ENCODE results near the gene KRTDAP. TPM values are rescaled to one million over a fixed set of nuclear protein-coding genes. Genes with fewer than 3 reads are reported as not detected.

KRTDAP gene
- total RNA-seq, 6 experiments from 2014 or later, result not detected

GRCh38 chr19:35507561-35507960 is 17.3 kb upstream of the KRTDAP start:
- Mint-ChIP-seq H3K36me3 (ENCODE audit: low read depth) (no peaks in the 10 kb centered on the region), H3K27me3 (ENCODE audit: insufficient read depth) (peaks cover 73% of the 10 kb centered on the region)
- no peak for DNase-seq

GRCh38 chr19:35506011-35506410 is 15.7 kb upstream of the KRTDAP start:
- H3K27me3 Mint-ChIP-seq (ENCODE audit: insufficient read depth), result peaks cover 75% of the 10 kb centered on the region
- no peaks in the 10 kb centered on the region for H3K36me3 Mint-ChIP-seq (ENCODE audit: low read depth)
- no peak for TF ChIP-seq CTCF (IDR thresholded peaks at IDR 0.05)
- no peak overlapping the region for H3K27ac Mint-ChIP-seq
- DNase-seq, result no peak
- no peaks in the 10 kb centered on the region for H3K9me3 Mint-ChIP-seq
- H3K4me3 Mint-ChIP-seq, result no peak overlapping the region
- H3K4me1 Mint-ChIP-seq (ENCODE audit: low read depth), result no peaks in the 10 kb centered on the region; the same call in 1 of the 2 replicates

More at GRCh38 chr19:35507561-35507960, 17.3 kb upstream of the KRTDAP start:
- no peaks in the 10 kb centered on the region; the same call in 1 of the 2 replicates for H3K4me1 Mint-ChIP-seq (ENCODE audit: low read depth)
- H3K9me3 Mint-ChIP-seq, result no peaks in the 10 kb centered on the region
- no peak for TF ChIP-seq CTCF (IDR thresholded peaks at IDR 0.05)
- no peak overlapping the region for H3K27ac Mint-ChIP-seq
- H3K4me3 Mint-ChIP-seq, result no peak overlapping the region

- no peak overlapping the region for H3K4me3 Mint-ChIP-seq
- TF ChIP-seq CTCF (IDR thresholded peaks at IDR 0.05), result no peak
- no peak for DNase-seq
- no peak overlapping the region for H3K27ac Mint-ChIP-seq
- peaks cover 71% of the 10 kb centered on the region for H3K27me3 Mint-ChIP-seq (ENCODE audit: insufficient read depth)
- H3K4me1 Mint-ChIP-seq (ENCODE audit: low read depth), result no peaks in the 10 kb centered on the region
- H3K9me3 Mint-ChIP-seq, result no peaks in the 10 kb centered on the region
- H3K36me3 Mint-ChIP-seq (ENCODE audit: low read depth), result no peaks in the 10 kb centered on the region
Measured at GRCh38 chr19:35502751-35503150, 12.5 kb upstream of the KRTDAP start.

GRCh38 chr19:35501684-35502083 is 11.4 kb upstream of the KRTDAP start:
- Mint-ChIP-seq H3K4me3 (no peak overlapping the region), H3K27me3 (ENCODE audit: insufficient read depth) (peaks cover 61% of the 10 kb centered on the region), H3K27ac (no peak overlapping the region), H3K9me3 (no peaks in the 10 kb centered on the region), H3K36me3 (ENCODE audit: low read depth) (no peaks in the 10 kb centered on the region), H3K4me1 (ENCODE audit: low read depth) (no peaks in the 10 kb centered on the region)
- TF ChIP-seq CTCF (IDR thresholded peaks at IDR 0.05), result no peak
- no peak for DNase-seq

GRCh38 chr19:35500611-35501010 is 10.3 kb upstream of the KRTDAP start:
- no peaks in the 10 kb centered on the region for H3K4me1 Mint-ChIP-seq (ENCODE audit: low read depth)
- no peaks in the 10 kb centered on the region for H3K36me3 Mint-ChIP-seq (ENCODE audit: low read depth)
- H3K4me3 Mint-ChIP-seq, result no peak overlapping the region
- H3K27ac Mint-ChIP-seq, result no peak overlapping the region
- no peak for DNase-seq
- TF ChIP-seq CTCF (IDR thresholded peaks at IDR 0.05), result no peak
- peaks cover 52% of the 10 kb centered on the region for H3K27me3 Mint-ChIP-seq (ENCODE audit: insufficient read depth)
- no peaks in the 10 kb centered on the region for H3K9me3 Mint-ChIP-seq

- H3K4me1 Mint-ChIP-seq (ENCODE audit: low read depth), result no peaks in the 10 kb centered on the region
- H3K27me3 Mint-ChIP-seq (ENCODE audit: insufficient read depth), result peaks cover 52% of the 10 kb centered on the region
- no peaks in the 10 kb centered on the region for H3K9me3 Mint-ChIP-seq
- TF ChIP-seq CTCF (IDR thresholded peaks at IDR 0.05), result no peak
- H3K4me3 Mint-ChIP-seq, result no peak overlapping the region
- H3K36me3 Mint-ChIP-seq (ENCODE audit: low read depth), result no peaks in the 10 kb centered on the region
- no peak for DNase-seq
- H3K27ac Mint-ChIP-seq, result no peak overlapping the region
Measured at GRCh38 chr19:35498984-35499527, 8.8 kb upstream of the KRTDAP start.

Measured in HFFc6 (cell line).